ENCODE data around the gene BLM. TPM values are rescaled to one million over a fixed set of nuclear protein-coding genes. Genes with fewer than 3 reads are reported as not detected.

BLM gene
- total and polyA plus RNA-seq, 2 of the 8 experiments (the other 6 are each of a cell fraction or from before 2014, with no cell fraction given): 15.2 to 46.7 TPM

GRCh38 chr15:90744759-90745402, 27.7 kb downstream of the BLM start:
- H3K23ac ChIP-seq (ENCODE audit: insufficient read length): no peak overlapping the region
- H2BK120ac ChIP-seq (replicated peaks; ENCODE audit: low read depth, low read length): no peak overlapping the region
- FAIRE-seq (no peak), DNase-seq (ENCODE audit: low read depth in 1 of 2, low spot score in 2 of 2) (no peak)
- no peak overlapping the region for H4K91ac ChIP-seq (replicated peaks; ENCODE audit: insufficient read length, low read length)
- peaks cover 0 to 6% (median 2%) of the 10 kb centered on the region in 4 experiments; a peak in 3 of 8 replicates for H3K36me3 ChIP-seq (ENCODE audit: control insufficient read depth in 2 of 4, insufficient read depth in 4 of 4, low read length in 3 of 4)
- peaks cover 1% of the 10 kb centered on the region in 2 experiments for H4K20me1 ChIP-seq (replicated peaks in 1 of 2; ENCODE audit: control insufficient read depth in 1 of 2, insufficient read depth in 2 of 2, low read length in 2 of 2)
- H3K79me2 ChIP-seq (ENCODE audit: control insufficient read depth in 1 of 2, insufficient read depth in 2 of 2, low read length in 2 of 2): peaks cover 0 to 65% of the 10 kb centered on the region in 2 experiments; a peak in 2 of 4 replicates
- H4K8ac ChIP-seq (ENCODE audit: extremely low read depth, insufficient read depth, low read length): no peak overlapping the region
- ChIA-PET CTCF (ENCODE audit: partially characterized antibody) (no interaction called here), POLR2A (ENCODE audit: partially characterized antibody) (interaction anchor here (1.4 to 2.2 kb wide), 2 partner anchors 27 to 126 kb away, joined by 4 to 10 read pairs; partner anchors contain the start of gene BLM)
- H3K9me3 ChIP-seq (ENCODE audit: insufficient read depth in 2 of 2, low read depth in 1 of 2, low read length in 1 of 2): no peaks in the 10 kb centered on the region
- H3K27ac ChIP-seq (ENCODE audit: low read depth, low read length): no peak overlapping the region
- H2AFZ ChIP-seq (ENCODE audit: low read length): no peak overlapping the region
- H3K14ac ChIP-seq (ENCODE audit: insufficient read length): no peak overlapping the region
- no peak overlapping the region for H3K18ac ChIP-seq (ENCODE audit: extremely low read depth, low read length)
- no peak overlapping the region for H2BK20ac ChIP-seq (ENCODE audit: low read length)
- no peak overlapping the region for H3K56ac ChIP-seq (replicated peaks; ENCODE audit: insufficient read length, low read depth, low read length)
- WGBS, 2 experiments (ENCODE audit: extremely low coverage in 1 of 2, insufficient coverage in 1 of 2, insufficient read length in 1 of 2, insufficient replicate concordance in 2 of 2, low coverage in 1 of 2, low lambda C conversion rate in 2 of 2, missing lambda C conversion rate in 1 of 2): 94% methylated on average over 8 of the region's 8 CpGs; no CpG with 5 or more reads in 1 of the 2 experiments
- H3K4me2 ChIP-seq (ENCODE audit: insufficient read depth in 1 of 2, low read depth in 2 of 2, low read length in 2 of 2): no peak overlapping the region
- no peak overlapping the region for H3K9ac ChIP-seq (replicated peaks in 1 of 4; ENCODE audit: extremely low read depth in 1 of 4, low read depth in 3 of 4, low read length in 3 of 4)
- H2BK5ac ChIP-seq (ENCODE audit: low read depth, low read length): no peak overlapping the region
- H2AK5ac ChIP-seq (ENCODE audit: low read depth, low read length): no peak overlapping the region
- no peak overlapping the region for H2BK15ac ChIP-seq (ENCODE audit: low read length)
- no peak overlapping the region for H2BK12ac ChIP-seq (ENCODE audit: low read depth, low read length)
- H4K5ac ChIP-seq (ENCODE audit: insufficient read length, low read depth, low read length): no peak overlapping the region
- no peaks in the 10 kb centered on the region for H3K27me3 ChIP-seq (replicated peaks in 1 of 4; ENCODE audit: control insufficient read depth in 3 of 4, extremely low read depth in 1 of 4, insufficient read depth in 3 of 4, low read length in 3 of 4)
- H3K79me1 ChIP-seq (ENCODE audit: low read depth, low read length): no peaks in the 10 kb centered on the region; the same call in 1 of the 2 replicates
- no peak overlapping the region for H3K4me3 ChIP-seq (ENCODE audit: extremely low read depth in 1 of 4, insufficient read depth in 2 of 4, low read depth in 3 of 4, low read length in 4 of 4)
- H3K4me1 ChIP-seq (replicated peaks in 1 of 4; ENCODE audit: control insufficient read depth in 3 of 4, insufficient read depth in 4 of 4, low read length in 3 of 4): no peaks in the 10 kb centered on the region
- H3K4ac ChIP-seq (replicated peaks; ENCODE audit: insufficient read length, low read depth, low read length): no peak overlapping the region
- TF ChIP-seq GABPA (IDR thresholded peaks at IDR 0.05; ENCODE audit: borderline replicate concordance, insufficient read depth, low read length): no peak
- TF ChIP-seq CBX5 (IDR thresholded peaks at IDR 0.05; ENCODE audit: low read depth, low read length): no peak
- TF ChIP-seq SP4 (IDR thresholded peaks at IDR 0.05; ENCODE audit: low read length): no peak
- TF ChIP-seq ATF2 (IDR thresholded peaks at IDR 0.05; ENCODE audit: low read length): no peak
- no peak for TF ChIP-seq RNF2 (IDR thresholded peaks at IDR 0.05; ENCODE audit: borderline replicate concordance, low read depth, low read length, missing control alignments, poor library complexity, severe bottlenecking)
- no peak for TF ChIP-seq YY1 (IDR thresholded peaks at IDR 0.05; ENCODE audit: low read depth, low read length)
- TF ChIP-seq KDM5A (IDR thresholded peaks at IDR 0.05; ENCODE audit: low read length): no peak
- no peaks in the 10 kb centered on the region for H3K23me2 ChIP-seq (ENCODE audit: low read depth, low read length)

All from H1 (cell line).